ENCODE results near the gene DLG2. TPM values are rescaled to one million over a fixed set of nuclear protein-coding genes. Genes with fewer than 3 reads are reported as not detected.
A peak's percentile ranks its signal among the peaks of the same experiment; 100 is the strongest.

The DLG2 gene
- polyA plus RNA-seq, 3 donors, result 0.24 to 0.39 TPM; not detected in 1

GRCh38 chr11:84720706-84721402 is 906.3 kb downstream of the DLG2 start:
- no peaks in the 10 kb centered on the region for H3K36me3 ChIP-seq (replicated peaks in 1 of 2; ENCODE audit: control insufficient read depth in 1 of 2, insufficient read depth in 2 of 2, low read length in 2 of 2)
- peak overlapping the region; percentile 69 for H3K4me2 ChIP-seq (replicated peaks; ENCODE audit: extremely low read depth, low read length, poor library complexity, severe bottlenecking)
- peaks cover 14% of the 10 kb centered on the region for H3K4me1 Mint-ChIP-seq
- H3K4me1 ChIP-seq (ENCODE audit: control insufficient read depth in 1 of 2, insufficient read depth in 2 of 2, low read length in 2 of 2), result peaks cover 5 to 7% of the 10 kb centered on the region in 2 donors
- peaks cover 8 to 32% of the 10 kb centered on the region in 2 donors for H3K27me3 ChIP-seq (ENCODE audit: control insufficient read depth in 2 of 2, insufficient read depth in 2 of 2, low read length in 2 of 2)
- H3K36me3 Mint-ChIP-seq, result no peaks in the 10 kb centered on the region
- no peaks in the 10 kb centered on the region for H3K9me3 ChIP-seq (replicated peaks in 1 of 2; ENCODE audit: control insufficient read depth in 1 of 2, insufficient read depth in 1 of 2, low read length in 2 of 2)
- no peaks in the 10 kb centered on the region for H4K20me1 ChIP-seq (ENCODE audit: insufficient read depth, low read length)
- no peaks in the 10 kb centered on the region for H3K79me2 ChIP-seq (ENCODE audit: insufficient read depth, low read length)
- 2% methylated on average over 27 of the region's 29 CpGs for WGBS (ENCODE audit: insufficient coverage)
- TF ChIP-seq, protein P1, sequence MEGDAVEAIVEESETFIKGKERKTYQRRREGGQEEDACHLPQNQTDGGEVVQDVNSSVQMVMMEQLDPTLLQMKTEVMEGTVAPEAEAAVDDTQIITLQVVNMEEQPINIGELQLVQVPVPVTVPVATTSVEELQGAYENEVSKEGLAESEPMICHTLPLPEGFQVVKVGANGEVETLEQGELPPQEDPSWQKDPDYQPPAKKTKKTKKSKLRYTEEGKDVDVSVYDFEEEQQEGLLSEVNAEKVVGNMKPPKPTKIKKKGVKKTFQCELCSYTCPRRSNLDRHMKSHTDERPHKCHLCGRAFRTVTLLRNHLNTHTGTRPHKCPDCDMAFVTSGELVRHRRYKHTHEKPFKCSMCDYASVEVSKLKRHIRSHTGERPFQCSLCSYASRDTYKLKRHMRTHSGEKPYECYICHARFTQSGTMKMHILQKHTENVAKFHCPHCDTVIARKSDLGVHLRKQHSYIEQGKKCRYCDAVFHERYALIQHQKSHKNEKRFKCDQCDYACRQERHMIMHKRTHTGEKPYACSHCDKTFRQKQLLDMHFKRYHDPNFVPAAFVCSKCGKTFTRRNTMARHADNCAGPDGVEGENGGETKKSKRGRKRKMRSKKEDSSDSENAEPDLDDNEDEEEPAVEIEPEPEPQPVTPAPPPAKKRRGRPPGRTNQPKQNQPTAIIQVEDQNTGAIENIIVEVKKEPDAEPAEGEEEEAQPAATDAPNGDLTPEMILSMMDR (IDR thresholded peaks at IDR 0.05), result no peak
- H3K4me3 Mint-ChIP-seq, result peak overlapping the region; percentile 71 to 89
- no peak overlapping the region for H3K27ac Mint-ChIP-seq
- H2AFZ ChIP-seq (ENCODE audit: insufficient read depth, low read depth, low read length, poor library complexity, severe bottlenecking), result peak overlapping the region; percentile 61
- H3K9me3 Mint-ChIP-seq, result peaks cover 0 to 2% (median 0%) of the 10 kb centered on the region in 7 donors
- intact Hi-C loops (cut with micrococcal nuclease), result no loop called here
- H3K27me3 Mint-ChIP-seq (ENCODE audit: low read depth in 3 of 3), result peaks cover 16 to 34% (median 18%) of the 10 kb centered on the region in 3 donors
- peak in 1 of 3 donors; percentile 6 for DNase-seq
- peak overlapping the region; percentile 25 to 66 (median 37) for H3K4me3 ChIP-seq (replicated peaks in 1 of 3; ENCODE audit: low read depth in 2 of 3, low read length in 3 of 3)
- peak overlapping the region; percentile 38 for H3K9ac ChIP-seq (ENCODE audit: insufficient read depth, low read length, poor library complexity, severe bottlenecking)
- H3K27ac ChIP-seq (ENCODE audit: low read depth in 1 of 2, low read length in 2 of 2), result no peak overlapping the region

DNA sequence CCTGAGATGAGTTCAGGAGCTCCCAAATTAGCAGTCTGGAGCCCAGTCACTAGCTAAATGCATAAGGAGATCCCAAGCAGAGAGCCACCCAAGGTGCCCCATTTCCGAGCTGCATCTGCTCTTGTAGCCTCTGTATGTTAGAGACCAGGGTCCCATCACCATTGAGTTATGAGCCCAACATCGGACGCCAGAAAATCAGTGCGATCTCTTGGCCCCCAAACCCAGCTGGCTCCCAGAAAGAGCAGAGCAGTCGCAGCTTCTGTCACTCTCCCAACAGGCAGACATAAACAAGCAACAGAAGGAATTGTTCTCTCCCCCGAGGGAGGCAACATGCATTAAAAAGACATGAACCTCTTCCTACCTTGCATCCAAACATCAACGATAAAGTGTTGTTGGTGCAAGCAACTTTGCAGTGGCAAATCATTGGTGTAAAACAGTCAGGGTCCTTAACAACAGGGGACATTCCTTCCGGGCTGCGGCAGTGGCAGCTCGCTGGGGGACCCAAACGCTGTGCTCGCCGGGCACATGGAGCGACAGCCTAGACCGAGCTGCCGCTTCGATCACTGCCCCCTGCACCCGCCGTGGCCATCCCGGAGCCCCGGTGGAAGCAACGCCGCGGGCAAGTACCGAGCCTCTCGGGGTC is 907.1 kb downstream of the DLG2 start:
- no peak overlapping the region for H3K27ac Mint-ChIP-seq
- Histone ChIP-seq H3K9me3 (replicated peaks in 1 of 2; ENCODE audit: control insufficient read depth in 1 of 2, insufficient read depth in 1 of 2, low read length in 2 of 2) (no peaks in the 10 kb centered on the region), H3K79me2 (ENCODE audit: insufficient read depth, low read length) (no peaks in the 10 kb centered on the region), H3K27me3 (ENCODE audit: control insufficient read depth in 2 of 2, insufficient read depth in 2 of 2, low read length in 2 of 2) (peaks cover 8 to 32% of the 10 kb centered on the region in 2 donors), H2AFZ (ENCODE audit: insufficient read depth, low read depth, low read length, poor library complexity, severe bottlenecking) (peak overlapping the region; percentile 61), H3K4me2 (replicated peaks; ENCODE audit: extremely low read depth, low read length, poor library complexity, severe bottlenecking) (peak overlapping the region; percentile 69), H3K27ac (ENCODE audit: low read depth in 1 of 2, low read length in 2 of 2) (no peak overlapping the region), H3K36me3 (replicated peaks in 1 of 2; ENCODE audit: control insufficient read depth in 1 of 2, insufficient read depth in 2 of 2, low read length in 2 of 2) (no peaks in the 10 kb centered on the region), H3K9ac (ENCODE audit: insufficient read depth, low read length, poor library complexity, severe bottlenecking) (peak overlapping the region; percentile 19), H4K20me1 (ENCODE audit: insufficient read depth, low read length) (no peaks in the 10 kb centered on the region), H3K4me1 (ENCODE audit: control insufficient read depth in 1 of 2, insufficient read depth in 2 of 2, low read length in 2 of 2) (peaks cover 5 to 7% of the 10 kb centered on the region in 2 donors), H3K4me3 (replicated peaks in 1 of 3; ENCODE audit: low read depth in 2 of 3, low read length in 3 of 3) (peak overlapping the region; percentile 19 to 66 (median 37))
- peaks cover 0 to 2% (median 0%) of the 10 kb centered on the region in 7 donors for H3K9me3 Mint-ChIP-seq
- intact Hi-C loops (cut with micrococcal nuclease), result no loop called here
- 6% methylated on average over 13 of the region's 26 CpGs for WGBS (ENCODE audit: insufficient coverage)
- DNase-seq, result no peak
- H3K4me1 Mint-ChIP-seq, result peaks cover 14% of the 10 kb centered on the region
- TF ChIP-seq, protein P1 (IDR thresholded peaks at IDR 0.05), result no peak
- no peaks in the 10 kb centered on the region for H3K36me3 Mint-ChIP-seq
- H3K4me3 Mint-ChIP-seq, result peak overlapping the region; percentile 45 to 89
- H3K27me3 Mint-ChIP-seq (ENCODE audit: low read depth in 3 of 3), result peaks cover 16 to 34% (median 18%) of the 10 kb centered on the region in 3 donors

Measured in CD14-positive monocyte (primary cell).